ENCODE results near the gene CCNB2. TPM values are rescaled to one million over a fixed set of nuclear protein-coding genes. Genes with fewer than 3 reads are reported as not detected.

Gene CCNB2
- total RNA-seq, 1 donor from 2014 or later = 2.0 TPM

DNA sequence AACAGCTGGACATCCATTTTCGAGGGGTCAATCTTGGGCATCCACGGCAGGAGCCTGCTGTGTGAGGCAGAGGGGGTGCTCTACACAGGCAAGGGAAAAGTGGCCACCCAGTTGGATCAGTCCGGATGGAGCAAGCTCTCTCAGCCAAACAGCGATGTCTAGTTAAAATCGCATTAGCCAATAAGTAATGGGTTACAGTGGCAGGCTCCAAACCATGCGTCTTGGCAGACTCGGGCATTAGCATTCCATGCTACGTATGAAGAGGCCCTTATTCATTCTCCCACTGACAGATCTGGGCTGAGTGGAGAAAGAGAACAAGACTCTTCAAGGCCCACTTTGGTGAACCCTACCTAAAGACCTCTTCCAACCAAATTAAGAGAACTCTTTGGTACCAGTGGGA, 49.3 kb downstream of the CCNB2 start:
- H3K27me3 ChIP-seq (ENCODE audit: low read depth) = no peaks in the 10 kb centered on the region
- ATAC-seq (peak; percentile 22 to 39), DNase-seq (no peak)
- H3K4me3 ChIP-seq = no peak overlapping the region
- no peak overlapping the region for H3K27ac ChIP-seq
- intact Hi-C loops (cut with DNase I) = no loop called here
- H3K4me1 ChIP-seq = peaks cover 5% of the 10 kb centered on the region
- TF ChIP-seq, protein P1, sequence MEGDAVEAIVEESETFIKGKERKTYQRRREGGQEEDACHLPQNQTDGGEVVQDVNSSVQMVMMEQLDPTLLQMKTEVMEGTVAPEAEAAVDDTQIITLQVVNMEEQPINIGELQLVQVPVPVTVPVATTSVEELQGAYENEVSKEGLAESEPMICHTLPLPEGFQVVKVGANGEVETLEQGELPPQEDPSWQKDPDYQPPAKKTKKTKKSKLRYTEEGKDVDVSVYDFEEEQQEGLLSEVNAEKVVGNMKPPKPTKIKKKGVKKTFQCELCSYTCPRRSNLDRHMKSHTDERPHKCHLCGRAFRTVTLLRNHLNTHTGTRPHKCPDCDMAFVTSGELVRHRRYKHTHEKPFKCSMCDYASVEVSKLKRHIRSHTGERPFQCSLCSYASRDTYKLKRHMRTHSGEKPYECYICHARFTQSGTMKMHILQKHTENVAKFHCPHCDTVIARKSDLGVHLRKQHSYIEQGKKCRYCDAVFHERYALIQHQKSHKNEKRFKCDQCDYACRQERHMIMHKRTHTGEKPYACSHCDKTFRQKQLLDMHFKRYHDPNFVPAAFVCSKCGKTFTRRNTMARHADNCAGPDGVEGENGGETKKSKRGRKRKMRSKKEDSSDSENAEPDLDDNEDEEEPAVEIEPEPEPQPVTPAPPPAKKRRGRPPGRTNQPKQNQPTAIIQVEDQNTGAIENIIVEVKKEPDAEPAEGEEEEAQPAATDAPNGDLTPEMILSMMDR (IDR thresholded peaks at IDR 0.05) = no peak
- H3K9me3 ChIP-seq = no peaks in the 10 kb centered on the region
- H3K36me3 ChIP-seq = peaks cover 60% of the 10 kb centered on the region

DNA sequence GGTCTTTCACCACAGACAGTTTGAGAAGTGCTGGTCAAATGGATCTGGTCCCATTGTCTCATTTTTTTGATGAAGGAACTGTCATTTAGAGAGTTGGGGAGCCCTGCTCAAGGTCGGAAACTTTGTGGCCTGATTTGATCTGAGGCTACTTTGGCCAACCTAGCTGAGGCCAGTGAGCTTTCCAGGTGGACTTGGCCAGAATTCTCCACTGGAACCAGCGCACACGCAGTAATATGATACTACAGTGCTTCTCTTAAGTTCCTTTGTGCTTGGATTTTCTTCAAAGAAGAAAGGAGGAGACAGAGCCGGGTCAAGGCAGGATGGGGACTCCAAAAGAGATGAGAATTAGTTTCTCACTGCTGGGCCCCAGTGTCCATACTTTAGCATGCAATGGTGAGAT, 50.5 kb downstream of the CCNB2 start:
- H3K9me3 ChIP-seq = no peaks in the 10 kb centered on the region
- intact Hi-C loops (cut with DNase I) = no loop called here
- no peak overlapping the region for H3K27ac ChIP-seq
- TF ChIP-seq, protein P1 (IDR thresholded peaks at IDR 0.05) = no peak
- H3K36me3 ChIP-seq = peaks cover 65% of the 10 kb centered on the region
- ATAC-seq (no peak), DNase-seq (no peak)
- no peaks in the 10 kb centered on the region for H3K27me3 ChIP-seq (ENCODE audit: low read depth)
- H3K4me3 ChIP-seq = no peak overlapping the region
- peaks cover 8% of the 10 kb centered on the region for H3K4me1 ChIP-seq

GRCh38 chr15:59157396-59157795, 52.5 kb downstream of the CCNB2 start:
- H3K4me1 ChIP-seq = peaks cover 8% of the 10 kb centered on the region
- H3K27me3 ChIP-seq (ENCODE audit: low read depth) = no peaks in the 10 kb centered on the region
- H3K36me3 ChIP-seq = peaks cover 71% of the 10 kb centered on the region
- H3K27ac ChIP-seq = no peak overlapping the region
- ATAC-seq (no peak), DNase-seq (no peak)
- no peak overlapping the region for H3K4me3 ChIP-seq
- intact Hi-C loops (cut with DNase I) = no loop called here
- no peaks in the 10 kb centered on the region for H3K9me3 ChIP-seq
- TF ChIP-seq, protein P1 (IDR thresholded peaks at IDR 0.05) = no peak

- intact Hi-C loops (cut with DNase I) = no loop called here
- H3K36me3 ChIP-seq = peaks cover 68% of the 10 kb centered on the region
Observed at GRCh38 chr15:59157840-59158700, 53.1 kb downstream of the CCNB2 start.

DNA sequence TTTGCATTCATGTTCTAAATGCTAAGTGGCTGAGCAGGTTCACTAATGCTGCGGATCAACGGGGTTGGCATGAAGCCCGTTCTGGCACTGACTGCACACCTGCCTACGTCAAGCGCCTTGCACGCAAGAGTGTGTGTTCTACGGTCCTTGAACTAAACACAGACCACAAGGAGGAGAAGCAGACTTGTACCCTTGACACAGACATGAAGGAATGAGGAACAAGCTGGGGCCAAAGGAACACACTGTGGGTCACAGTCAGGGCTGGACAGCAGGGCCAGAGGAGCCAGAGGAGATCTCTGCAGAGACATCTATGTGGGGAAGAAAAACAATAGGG, 53.7 kb downstream of the CCNB2 start:
- Histone ChIP-seq H3K27ac (peak overlapping the region; percentile 36), H3K9me3 (no peaks in the 10 kb centered on the region), H3K4me1 (peaks cover 8% of the 10 kb centered on the region), H3K4me3 (no peak overlapping the region), H3K36me3 (peaks cover 62% of the 10 kb centered on the region), H3K27me3 (ENCODE audit: low read depth) (no peaks in the 10 kb centered on the region)
- DNase-seq = peak; percentile 84
- peak; percentile 90 to 94 for ATAC-seq
- TF ChIP-seq, protein P1 (IDR thresholded peaks at IDR 0.05) = no peak
- intact Hi-C loops (cut with DNase I) = no loop called here

More at GRCh38 chr15:59157840-59158700, 53.1 kb downstream of the CCNB2 start:
- Histone ChIP-seq H3K27ac (no peak overlapping the region), H3K27me3 (ENCODE audit: low read depth) (no peaks in the 10 kb centered on the region), H3K4me3 (no peak overlapping the region), H3K9me3 (no peaks in the 10 kb centered on the region), H3K4me1 (peaks cover 8% of the 10 kb centered on the region)
- TF ChIP-seq, protein P1 (IDR thresholded peaks at IDR 0.05) = no peak
- ATAC-seq = peak; percentile 6 to 66
- DNase-seq = no peak

Measured in lower lobe of right lung (tissue), 2 donors.